K562 (cell line): ENCODE measurements around the gene LCN12. TPM values are rescaled to one million over a fixed set of nuclear protein-coding genes. Genes with fewer than 3 reads are reported as not detected.
A peak's percentile ranks its signal among the peaks of the same experiment; 100 is the strongest.

Source experiments
- CCNT2 ChIP-seq: IDR thresholded peaks from 2 replicates; pipeline ENCODE4 v1.6.1; 2011; ENCODE audit warnings: borderline replicate concordance, low read depth, mild to moderate bottlenecking, moderate library complexity, mixed read lengths, low read length; ENCODE audit not compliant: insufficient read length; ENCODE audit errors: extremely low read depth
- FOXO4 ChIP-seq: fragments of 450-650 bp; formaldehyde crosslinking; IDR thresholded peaks from 2 replicates; pipeline ENCODE4 v1.4.0; 2020; ENCODE audit warnings: mild to moderate bottlenecking, moderate library complexity
- FOXP4 ChIP-seq: sonication (generic); formaldehyde crosslinking; IDR thresholded peaks from 2 replicates; pipeline ENCODE4 v1.8.0; 2022; ENCODE audit warnings: mild to moderate bottlenecking, missing genetic modification reagents, borderline replicate concordance
- L3MBTL2 ChIP-seq: fragments of 450-650 bp; IDR thresholded peaks from 2 replicates; pipeline ENCODE4 v1.6.1; 2016; ENCODE audit warnings: mild to moderate bottlenecking, moderate library complexity
- MAFG ChIP-seq: fragments of 450-650 bp; conservative IDR thresholded peaks from 2 replicates; pipeline ENCODE4 v1.6.1; 2016; ENCODE audit warnings: missing genetic modification characterization, missing compliant biosample characterization
- MBD2 ChIP-seq: sonication (generic); IDR thresholded peaks from 2 replicates; pipeline ENCODE4 v1.6.1; 2016; ENCODE audit warnings: low read depth, borderline replicate concordance
- POLR2AphosphoS5 ChIP-seq: IDR thresholded peaks from 2 replicates; pipeline ENCODE4 v1.6.1; 2011; ENCODE audit warnings: mild to moderate bottlenecking, low read depth, low read length, moderate library complexity; ENCODE audit not compliant: control insufficient read depth, insufficient read depth
- RBFOX2 ChIP-seq: fragments of 200-400 bp; formaldehyde crosslinking; IDR thresholded peaks from 2 replicates; pipeline ENCODE4 v1.6.1; 2017; ENCODE audit warnings: low read depth, mild to moderate bottlenecking, low read length, moderate library complexity
- SETDB1 ChIP-seq: IDR thresholded peaks from one replicate; pipeline ENCODE4 v1.6.1; 2012; ENCODE audit warnings: low read length, control low read depth, inconsistent platforms
- SP2 ChIP-seq: IDR thresholded peaks from 2 replicates; pipeline ENCODE4 v1.6.1; 2011; ENCODE audit warnings: mild to moderate bottlenecking, low read depth, low read length, moderate library complexity; ENCODE audit not compliant: poor library complexity, severe bottlenecking; ENCODE audit errors: extremely low read depth
- ZNF395 ChIP-seq: fragments of 200-800 bp; sonication (Bioruptor generic); IDR thresholded peaks from 2 replicates; pipeline ENCODE4 v1.6.1; 2017; ENCODE audit warnings: missing genetic modification characterization, missing compliant biosample characterization
- ZNF407 ChIP-seq: fragments of 450-650 bp; IDR thresholded peaks from 2 replicates; pipeline ENCODE4 v1.6.1; 2016; ENCODE audit warnings: low read depth
- polyA plus RNA-seq, 8 experiments: library from polyadenylated mRNA; depleted of rRNA in 4 of 8; stranded (reverse) in 5 of 8; unstranded in 3 of 8; fragments of >200 nt; fragmentation: Nextera tagmentation in 2 of 8; fragmentation: Illumina TruSeq in 1 of 8; extraction: Ambion mirVana in 2 of 8; extraction: Trizol in 1 of 8; gene quantifications; 2 replicates each; pipeline versions ENCODE4 v1.2.1 to v1.2.3, GENCODE V29; 2011 to 2014; ENCODE audit warnings: inconsistent platforms in 1 of 8, missing spikeins in 1 of 8
- total RNA-seq, 7 experiments: library from RNA; depleted of rRNA in 6 of 7; stranded (reverse); fragments of >200 nt in 6 of 7; fragmentation: Illumina TruSeq in 2 of 7; extraction: Trizol in 2 of 7; gene quantifications; 2 replicates each; pipeline versions ENCODE4 v1.2.1 to v1.2.3, GENCODE V29; 2011 to 2021; ENCODE audit warnings: low replicate concordance in 1 of 7

Gene LCN12
- total and polyA plus RNA-seq, 9 of the 15 experiments (the other 6 are each of a cell fraction or from before 2014, with no cell fraction given): 0.05 TPM; not detected in 8

GRCh38 chr9:136978073-136978864, 26.2 kb downstream of the LCN12 start (continued):
- TF ChIP-seq POLR2AphosphoS5 (no peak), L3MBTL2 (peak; percentile 84), MAFG (no peak), CCNT2 (no peak), ZNF407 (no peak), FOXP4 (CRISPR knock-in tag) (no peak), MBD2 (no peak), SETDB1 (no peak), FOXO4 (CRISPR knock-in tag) (no peak), SP2 (no peak), ZNF395 (CRISPR knock-in tag) (no peak; the same call in 1 of the 2 replicates), RBFOX2 (peak; percentile 44; the same call in 1 of the 2 replicates)
